H4 (cell line): ENCODE results near the gene CHP1. TPM values are rescaled to one million over a fixed set of nuclear protein-coding genes. Genes with fewer than 3 reads are reported as not detected.
"Not testable (repeated sequence)": the region's sequence is repeated elsewhere in the genome, so short reads cannot be mapped to it uniquely, and the experiment has no call there.

ENCODE experiments used
- DNase-seq: peaks from one replicate; pipeline ENCODE4 v3.0.0-alpha.2; 2015; ENCODE audit warnings: low spot score
- total RNA-seq: library from RNA; depleted of rRNA; stranded (reverse); fragments of >200 nt; shearing (Covaris generic); gene quantifications from 2 replicates; pipeline ENCODE4 v1.2.3, GENCODE V29; 2014; rRNA removed

CHP1 gene
- total RNA-seq, 1 experiment from 2014 or later, result 134 TPM

- no peak for DNase-seq
Measured at GRCh38 chr15:41292521-41292920, 61.5 kb downstream of the CHP1 start.

- not testable (repeated sequence) for DNase-seq
Measured at GRCh38 chr15:41301139-41301538, 70.1 kb downstream of the CHP1 start.

DNA sequence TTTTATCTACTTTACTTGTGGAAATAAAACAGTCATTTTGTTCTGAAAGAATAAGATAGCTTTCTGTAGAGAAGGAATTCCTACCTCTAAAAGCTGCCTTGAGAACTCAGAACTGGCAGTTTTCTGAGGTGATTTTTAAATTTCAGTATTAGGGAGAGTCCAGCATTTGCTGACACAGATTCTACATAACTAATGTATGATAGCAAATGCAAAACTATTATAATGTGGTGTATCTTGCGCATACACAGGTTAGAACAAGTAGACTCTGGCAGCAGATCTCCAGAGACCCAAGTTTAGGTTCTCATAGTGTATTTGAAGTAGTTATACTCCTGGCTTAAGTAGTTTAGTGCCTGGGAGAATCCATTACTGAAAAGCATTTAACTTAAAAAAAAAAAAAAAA, 70.5 kb downstream of the CHP1 start:
- DNase-seq, result no peak

GRCh38 chr15:41304149-41304770, 73.2 kb downstream of the CHP1 start:
- no peak for DNase-seq

GRCh38 chr15:41307679-41308078, 76.6 kb downstream of the CHP1 start:
- no peak for DNase-seq

- no peak for DNase-seq
Measured at GRCh38 chr15:41309226-41309905, 78.3 kb downstream of the CHP1 start.

DNA sequence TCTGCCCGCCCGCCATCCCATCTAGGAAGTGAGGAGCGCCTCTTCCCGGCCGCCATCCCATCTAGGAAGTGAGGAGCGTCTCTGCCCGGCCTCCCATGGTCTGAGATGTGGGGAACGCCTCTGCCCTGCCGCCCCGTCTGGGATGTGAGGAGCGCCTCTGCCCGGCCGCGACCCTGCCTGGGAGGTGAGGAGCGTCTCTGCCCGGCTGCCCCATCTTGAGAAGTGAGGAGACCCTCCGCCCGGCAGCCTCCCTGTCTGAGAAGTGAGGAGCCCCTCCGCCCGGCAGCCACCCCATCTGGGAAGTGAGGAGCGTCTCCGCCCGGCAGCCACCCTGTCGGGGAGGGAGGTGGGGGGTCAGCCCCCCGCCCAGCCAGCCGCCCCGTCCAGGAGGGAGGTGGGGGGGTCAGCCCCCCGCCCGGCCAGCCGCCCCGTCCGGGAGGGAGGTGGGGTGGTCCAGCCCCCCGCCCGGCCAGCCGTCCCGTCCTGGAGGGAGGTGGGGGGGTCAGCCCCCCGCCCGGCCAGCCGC, 89.8 kb downstream of the CHP1 start:
- DNase-seq, result not testable (repeated sequence)

- DNase-seq, result no peak
Measured at GRCh38 chr15:41323611-41324010, 92.5 kb downstream of the CHP1 start.

DNA sequence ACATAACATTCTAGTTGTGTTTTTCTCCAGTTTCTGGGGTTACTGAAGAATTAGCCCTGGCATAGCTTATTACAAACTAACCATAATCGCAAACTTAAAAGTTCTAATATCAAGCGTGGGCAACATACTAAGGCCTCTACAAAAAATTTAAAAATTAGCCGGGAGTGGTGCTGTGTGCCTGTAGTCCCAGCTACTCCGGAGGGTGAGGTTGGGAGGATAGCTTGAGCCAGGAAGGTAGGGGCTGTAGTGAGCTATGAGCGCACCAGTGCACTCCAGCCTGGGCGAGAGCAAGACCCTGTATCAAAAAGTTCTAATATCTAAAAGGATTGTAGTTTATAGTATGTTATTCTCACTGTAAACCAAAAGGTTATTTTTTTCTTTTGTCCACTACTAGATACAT, 100.2 kb downstream of the CHP1 start:
- DNase-seq, result no peak

Other genes with a start within 250 kb of the CHP1 start
- 11.4 and 17.3 TPM in 2 replicates for gene INO80, start 115.0 kb upstream of the CHP1 start, total RNA-seq
- gene EXD1, start 511 bp upstream of the CHP1 start, total RNA-seq, result 0.12 TPM in 1 of 2 replicates, not detected in the other
- 40.1 and 42.4 TPM in 2 replicates for gene OIP5, start 101.3 kb downstream of the CHP1 start, total RNA-seq
- gene NUSAP1, start 101.6 kb downstream of the CHP1 start, total RNA-seq, result 155 and 195 TPM in 2 replicates
- 34.9 and 41.0 TPM in 2 replicates for gene NDUFAF1, start 171.2 kb downstream of the CHP1 start, total RNA-seq
- gene RTF1, start 185.8 kb downstream of the CHP1 start, total RNA-seq, result 9.4 and 15.1 TPM in 2 replicates